DMS153 treated with DMSO at 0.1 percent for 48 hours (cell line): Measurements from ENCODE around the gene CELF2.

Experiments used
- DNase-seq: peaks from one replicate; lab custom pipeline; 2025; ENCODE audit not compliant: unreplicated experiment; lab: John Stamatoyannopoulos, UW

The CELF2 gene

DNA sequence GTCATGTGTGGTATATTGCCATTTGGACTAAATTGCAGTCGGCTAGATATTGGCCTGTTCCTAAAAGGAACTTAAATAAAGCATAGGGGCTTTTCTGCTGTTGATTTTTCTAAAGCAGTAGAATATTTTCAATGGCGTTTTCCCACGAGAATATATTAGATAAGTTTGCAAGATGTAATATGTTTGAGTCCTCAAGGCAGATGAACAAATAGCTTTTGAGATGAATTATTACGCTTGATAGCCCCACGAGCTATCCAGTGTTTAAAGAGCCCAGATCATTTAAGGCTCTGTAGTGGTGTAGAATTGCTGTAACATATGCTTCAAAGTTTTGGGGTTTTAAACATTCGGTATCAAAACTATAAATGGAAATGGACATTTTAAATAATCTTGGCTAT lies 2.9 kb downstream of the CELF2 start:
- no peak for DNase-seq

GRCh38 chr10:11022213-11022612 lies 4.5 kb downstream of the CELF2 start:
- DNase-seq = no peak

- DNase-seq = no peak
Observed at GRCh38 chr10:11023009-11023953, 5.6 kb downstream of the CELF2 start.

GRCh38 chr10:11024596-11024995 lies 6.9 kb downstream of the CELF2 start:
- no peak for DNase-seq

- DNase-seq = no peak
Observed at GRCh38 chr10:11025978-11026377, 8.3 kb downstream of the CELF2 start.

DNA sequence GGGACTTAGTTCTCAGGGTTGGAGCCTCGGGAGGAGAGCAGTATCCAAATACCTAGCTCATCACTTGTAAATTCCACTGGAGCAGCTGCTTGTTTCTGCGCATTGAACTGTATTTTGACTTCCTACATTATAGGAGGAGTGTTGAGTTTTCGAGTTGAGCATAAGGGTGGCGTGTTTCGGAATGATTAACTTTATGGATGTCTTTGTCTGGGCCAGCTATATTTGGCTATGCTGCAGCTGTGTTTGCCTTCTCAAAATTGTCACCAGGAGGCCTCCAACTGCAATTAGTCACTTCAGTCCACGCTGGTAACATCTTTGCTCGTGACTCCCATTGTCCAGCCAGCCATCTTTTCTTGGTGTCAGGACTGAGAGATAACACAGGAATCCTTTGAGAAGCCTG lies 9.1 kb downstream of the CELF2 start:
- no peak for DNase-seq

- no peak for DNase-seq
Observed at GRCh38 chr10:11034762-11035161, 17.1 kb downstream of the CELF2 start.

- DNase-seq = no peak
Observed at GRCh38 chr10:11035301-11035991, 17.8 kb downstream of the CELF2 start.

GRCh38 chr10:11036424-11037011 lies 18.8 kb downstream of the CELF2 start:
- DNase-seq = no peak

DNA sequence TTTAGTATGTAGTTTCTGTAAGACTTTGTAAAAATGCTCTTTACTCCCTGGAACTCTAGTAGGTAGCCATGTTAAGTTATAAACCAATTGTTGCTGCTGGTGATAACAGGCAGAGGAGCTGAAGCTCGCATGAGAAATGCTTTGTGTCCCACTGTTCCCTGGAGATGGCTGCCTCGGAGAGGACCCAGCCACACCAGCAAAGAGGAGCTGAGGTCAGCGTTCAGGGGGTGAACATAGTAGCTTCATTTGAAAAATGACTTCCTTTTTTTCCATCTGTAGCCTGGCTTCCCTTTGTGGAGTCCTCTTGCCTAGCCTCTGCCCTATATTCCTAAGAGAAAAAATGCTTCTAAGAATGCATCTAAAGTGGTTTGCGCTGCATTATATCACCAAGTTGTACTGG lies 20.3 kb downstream of the CELF2 start:
- DNase-seq = no peak

DNA sequence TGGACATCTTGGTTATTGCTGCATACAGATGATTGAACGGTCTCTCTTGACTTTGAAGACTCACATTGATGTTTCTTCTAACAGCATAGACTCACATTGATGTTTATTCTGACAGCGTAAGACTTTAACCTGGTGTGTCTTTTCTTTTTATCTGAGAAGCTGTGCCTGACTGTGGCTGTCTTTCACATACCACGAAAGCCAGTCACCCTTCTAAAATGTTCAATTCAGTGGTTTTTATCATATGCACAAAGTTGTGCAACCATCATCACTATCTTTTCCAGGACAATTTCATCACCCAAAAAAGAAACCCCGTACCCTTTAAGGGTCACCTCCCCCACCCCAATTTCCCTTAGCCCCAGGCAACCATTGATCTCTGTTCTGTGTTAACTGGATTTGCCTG lies 24.7 kb downstream of the CELF2 start:
- no peak for DNase-seq

DNA sequence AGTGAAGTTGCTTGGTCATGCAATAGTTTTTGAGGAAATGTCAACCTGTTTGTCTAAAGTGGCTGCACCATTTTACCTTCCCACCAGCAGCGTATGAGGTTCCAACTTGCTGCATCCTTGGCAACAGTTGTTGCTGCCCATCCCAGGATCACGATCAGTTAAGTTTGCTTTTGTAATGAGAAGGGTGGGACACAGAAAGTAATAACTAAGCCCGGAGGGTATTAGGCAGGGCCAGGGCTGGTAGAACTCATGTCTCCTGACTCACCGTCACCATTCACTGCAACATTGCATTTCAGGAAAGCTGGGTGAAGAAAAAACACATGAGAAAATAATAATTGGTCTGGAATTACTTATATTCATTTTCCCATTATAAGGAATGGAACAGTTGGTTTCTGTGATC lies 25.4 kb downstream of the CELF2 start:
- no peak for DNase-seq

- no peak for DNase-seq
Observed at GRCh38 chr10:11043446-11044127, 25.9 kb downstream of the CELF2 start.

GRCh38 chr10:11045487-11045886 lies 27.8 kb downstream of the CELF2 start:
- no peak for DNase-seq

- no peak for DNase-seq
Observed at GRCh38 chr10:11045995-11046775, 28.5 kb downstream of the CELF2 start.

DNA sequence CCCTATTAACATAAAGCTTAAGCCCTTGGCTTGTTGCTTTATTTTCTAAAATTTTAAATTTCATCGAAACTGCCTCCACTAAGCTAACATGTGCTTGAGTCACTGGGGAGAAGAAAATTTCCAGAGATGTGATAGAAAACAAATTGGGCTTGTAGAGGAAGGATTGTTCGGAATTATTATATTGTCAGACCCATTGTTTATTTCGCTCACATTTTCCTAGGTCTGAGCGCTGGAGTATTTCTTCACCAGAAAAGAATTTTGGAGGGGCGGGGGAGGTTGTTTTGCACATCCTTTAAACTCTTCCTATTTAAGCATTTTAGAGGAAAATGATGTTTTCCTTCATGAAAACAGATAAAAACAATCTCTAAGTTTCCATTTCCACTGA lies 29.1 kb downstream of the CELF2 start:
- DNase-seq = no peak

- no peak for DNase-seq
Observed at GRCh38 chr10:11048707-11049278, 31.1 kb downstream of the CELF2 start.

DNA sequence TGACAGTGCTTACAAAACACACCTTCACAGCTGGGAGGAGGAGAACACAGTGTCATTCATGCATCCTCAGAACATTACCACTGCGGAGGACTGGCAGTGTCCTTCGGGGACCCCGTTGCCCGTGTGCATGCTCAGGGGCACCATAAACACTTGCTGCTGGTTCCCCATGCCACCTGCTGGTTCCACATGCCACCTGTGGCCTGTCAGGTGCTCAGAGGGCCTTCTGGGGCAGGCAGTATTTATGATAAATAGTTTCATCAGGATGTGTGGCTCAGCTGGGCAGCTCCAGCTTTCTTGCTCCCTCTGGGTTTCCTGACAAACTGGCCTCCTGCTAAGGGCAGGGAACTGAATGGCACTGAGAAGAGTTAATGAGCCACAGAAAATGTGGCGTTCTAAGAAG lies 32.1 kb downstream of the CELF2 start:
- DNase-seq = no peak

DNA sequence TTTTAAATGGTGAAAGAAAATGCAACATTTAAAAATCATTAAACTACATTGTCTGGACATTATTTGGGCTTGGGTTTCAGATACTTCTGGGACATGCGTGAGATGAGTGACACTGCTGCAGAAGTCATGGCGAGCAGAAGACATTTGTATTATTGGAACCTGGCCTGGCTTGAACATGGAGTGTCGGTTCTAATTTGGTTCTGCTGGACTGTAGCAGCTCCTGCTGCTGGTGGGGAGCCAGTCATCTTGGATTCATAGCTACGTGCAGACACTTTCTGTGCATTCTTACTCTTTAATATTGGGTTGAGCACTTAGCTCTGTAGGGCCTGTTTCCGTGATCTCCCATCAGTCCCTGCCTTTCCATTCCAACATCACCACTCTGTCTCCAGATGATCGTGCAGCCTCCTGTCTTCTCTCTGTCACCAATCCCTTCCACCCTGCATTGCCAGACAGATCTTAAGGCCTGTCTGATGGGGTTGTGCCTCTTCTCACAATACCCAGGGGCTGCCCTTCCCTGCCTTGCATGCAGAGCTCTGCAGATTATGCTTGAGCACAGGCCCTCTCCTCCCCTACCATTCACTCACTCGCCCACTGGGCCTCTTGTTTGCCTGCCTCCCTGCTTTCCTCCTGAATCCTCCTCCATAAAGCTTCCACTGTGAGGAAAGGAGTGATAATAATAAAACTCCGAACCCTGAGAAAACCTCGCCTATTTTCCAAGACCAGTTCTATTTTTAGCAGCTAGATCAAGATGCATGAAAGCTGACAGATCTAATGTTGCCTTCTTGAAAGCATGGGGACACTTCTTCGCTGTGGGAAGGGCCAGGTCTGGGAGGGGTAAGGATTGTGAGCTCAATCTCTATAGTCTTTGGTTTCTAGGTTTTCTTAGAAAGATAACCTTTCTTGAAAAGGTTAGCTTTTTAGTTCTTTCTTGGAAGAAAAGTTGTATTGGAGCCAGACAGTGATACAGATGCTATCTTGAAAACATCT lies 32.9 kb downstream of the CELF2 start:
- no peak for DNase-seq
